ENCODE measurements around the gene ESPL1.

DNA sequence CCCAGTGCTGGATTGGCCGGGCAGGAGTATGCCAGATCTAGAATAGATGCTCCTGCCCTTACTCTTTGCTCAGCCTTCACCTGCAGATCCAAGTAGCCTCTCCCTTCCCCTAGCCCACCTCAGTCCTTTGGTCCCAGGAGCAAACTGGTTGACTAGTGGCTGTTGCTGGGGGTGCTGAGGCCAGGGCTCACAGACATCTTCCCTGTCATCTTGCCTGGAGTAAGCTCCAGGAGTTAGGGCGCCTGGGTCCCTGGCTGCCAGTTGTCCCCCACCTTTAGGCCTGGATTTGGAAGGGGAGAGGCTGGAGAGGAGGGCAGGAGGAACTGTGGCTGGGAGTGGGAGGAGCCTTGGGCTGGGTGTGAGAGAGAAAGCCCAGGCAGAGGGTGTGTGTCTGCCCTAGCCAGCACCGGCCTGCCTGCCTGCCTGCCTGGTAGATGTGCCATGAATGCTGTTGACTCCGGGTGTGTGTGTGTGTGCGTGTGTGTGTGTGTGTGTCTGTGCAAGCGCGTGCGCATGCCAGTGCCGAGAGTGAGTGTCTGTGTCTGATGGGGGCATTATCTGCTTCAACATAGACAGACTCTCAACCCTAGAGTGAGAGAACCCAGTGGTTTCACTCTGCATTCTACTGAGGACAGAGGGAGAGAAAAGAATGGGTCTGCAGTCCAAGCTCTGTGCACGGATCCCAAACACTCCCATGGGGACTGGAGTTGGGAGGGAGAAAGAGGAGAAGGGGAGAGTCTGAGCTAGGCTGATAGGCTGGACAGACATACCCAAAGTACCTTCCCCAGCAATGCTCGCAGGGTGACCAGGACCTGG, 35.2 kb upstream of the ESPL1 start:
- TF ChIP-seq, protein P1, sequence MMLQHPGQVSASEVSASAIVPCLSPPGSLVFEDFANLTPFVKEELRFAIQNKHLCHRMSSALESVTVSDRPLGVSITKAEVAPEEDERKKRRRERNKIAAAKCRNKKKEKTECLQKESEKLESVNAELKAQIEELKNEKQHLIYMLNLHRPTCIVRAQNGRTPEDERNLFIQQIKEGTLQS (IDR thresholded peaks at IDR 0.05) = no peak
- TF ChIP-seq, protein P2, sequence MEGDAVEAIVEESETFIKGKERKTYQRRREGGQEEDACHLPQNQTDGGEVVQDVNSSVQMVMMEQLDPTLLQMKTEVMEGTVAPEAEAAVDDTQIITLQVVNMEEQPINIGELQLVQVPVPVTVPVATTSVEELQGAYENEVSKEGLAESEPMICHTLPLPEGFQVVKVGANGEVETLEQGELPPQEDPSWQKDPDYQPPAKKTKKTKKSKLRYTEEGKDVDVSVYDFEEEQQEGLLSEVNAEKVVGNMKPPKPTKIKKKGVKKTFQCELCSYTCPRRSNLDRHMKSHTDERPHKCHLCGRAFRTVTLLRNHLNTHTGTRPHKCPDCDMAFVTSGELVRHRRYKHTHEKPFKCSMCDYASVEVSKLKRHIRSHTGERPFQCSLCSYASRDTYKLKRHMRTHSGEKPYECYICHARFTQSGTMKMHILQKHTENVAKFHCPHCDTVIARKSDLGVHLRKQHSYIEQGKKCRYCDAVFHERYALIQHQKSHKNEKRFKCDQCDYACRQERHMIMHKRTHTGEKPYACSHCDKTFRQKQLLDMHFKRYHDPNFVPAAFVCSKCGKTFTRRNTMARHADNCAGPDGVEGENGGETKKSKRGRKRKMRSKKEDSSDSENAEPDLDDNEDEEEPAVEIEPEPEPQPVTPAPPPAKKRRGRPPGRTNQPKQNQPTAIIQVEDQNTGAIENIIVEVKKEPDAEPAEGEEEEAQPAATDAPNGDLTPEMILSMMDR (IDR thresholded peaks at IDR 0.05; ENCODE audit: low read depth, low read length, missing input control) = no peak
- TF ChIP-seq GABPA (IDR thresholded peaks at IDR 0.05 in 1 of 2, conservative IDR thresholded peaks at IDR 0.05 in 1 of 2) = no peak
- TF ChIP-seq SP1 (IDR thresholded peaks at IDR 0.05) = no peak
- TF ChIP-seq YY1 (IDR thresholded peaks at IDR 0.05) = no peak
- TF ChIP-seq TAF1 (conservative IDR thresholded peaks at IDR 0.05) = no peak
- TF ChIP-seq EGR1 (IDR thresholded peaks at IDR 0.05; ENCODE audit: low read depth in 2 of 2) = no peak
- TF ChIP-seq JUND (IDR thresholded peaks at IDR 0.05) = no peak
- TF ChIP-seq, protein P3, sequence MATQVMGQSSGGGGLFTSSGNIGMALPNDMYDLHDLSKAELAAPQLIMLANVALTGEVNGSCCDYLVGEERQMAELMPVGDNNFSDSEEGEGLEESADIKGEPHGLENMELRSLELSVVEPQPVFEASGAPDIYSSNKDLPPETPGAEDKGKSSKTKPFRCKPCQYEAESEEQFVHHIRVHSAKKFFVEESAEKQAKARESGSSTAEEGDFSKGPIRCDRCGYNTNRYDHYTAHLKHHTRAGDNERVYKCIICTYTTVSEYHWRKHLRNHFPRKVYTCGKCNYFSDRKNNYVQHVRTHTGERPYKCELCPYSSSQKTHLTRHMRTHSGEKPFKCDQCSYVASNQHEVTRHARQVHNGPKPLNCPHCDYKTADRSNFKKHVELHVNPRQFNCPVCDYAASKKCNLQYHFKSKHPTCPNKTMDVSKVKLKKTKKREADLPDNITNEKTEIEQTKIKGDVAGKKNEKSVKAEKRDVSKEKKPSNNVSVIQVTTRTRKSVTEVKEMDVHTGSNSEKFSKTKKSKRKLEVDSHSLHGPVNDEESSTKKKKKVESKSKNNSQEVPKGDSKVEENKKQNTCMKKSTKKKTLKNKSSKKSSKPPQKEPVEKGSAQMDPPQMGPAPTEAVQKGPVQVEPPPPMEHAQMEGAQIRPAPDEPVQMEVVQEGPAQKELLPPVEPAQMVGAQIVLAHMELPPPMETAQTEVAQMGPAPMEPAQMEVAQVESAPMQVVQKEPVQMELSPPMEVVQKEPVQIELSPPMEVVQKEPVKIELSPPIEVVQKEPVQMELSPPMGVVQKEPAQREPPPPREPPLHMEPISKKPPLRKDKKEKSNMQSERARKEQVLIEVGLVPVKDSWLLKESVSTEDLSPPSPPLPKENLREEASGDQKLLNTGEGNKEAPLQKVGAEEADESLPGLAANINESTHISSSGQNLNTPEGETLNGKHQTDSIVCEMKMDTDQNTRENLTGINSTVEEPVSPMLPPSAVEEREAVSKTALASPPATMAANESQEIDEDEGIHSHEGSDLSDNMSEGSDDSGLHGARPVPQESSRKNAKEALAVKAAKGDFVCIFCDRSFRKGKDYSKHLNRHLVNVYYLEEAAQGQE (IDR thresholded peaks at IDR 0.05) = no peak
- TF ChIP-seq RAD21 (IDR thresholded peaks at IDR 0.05) = no peak
- TF ChIP-seq, protein P4, sequence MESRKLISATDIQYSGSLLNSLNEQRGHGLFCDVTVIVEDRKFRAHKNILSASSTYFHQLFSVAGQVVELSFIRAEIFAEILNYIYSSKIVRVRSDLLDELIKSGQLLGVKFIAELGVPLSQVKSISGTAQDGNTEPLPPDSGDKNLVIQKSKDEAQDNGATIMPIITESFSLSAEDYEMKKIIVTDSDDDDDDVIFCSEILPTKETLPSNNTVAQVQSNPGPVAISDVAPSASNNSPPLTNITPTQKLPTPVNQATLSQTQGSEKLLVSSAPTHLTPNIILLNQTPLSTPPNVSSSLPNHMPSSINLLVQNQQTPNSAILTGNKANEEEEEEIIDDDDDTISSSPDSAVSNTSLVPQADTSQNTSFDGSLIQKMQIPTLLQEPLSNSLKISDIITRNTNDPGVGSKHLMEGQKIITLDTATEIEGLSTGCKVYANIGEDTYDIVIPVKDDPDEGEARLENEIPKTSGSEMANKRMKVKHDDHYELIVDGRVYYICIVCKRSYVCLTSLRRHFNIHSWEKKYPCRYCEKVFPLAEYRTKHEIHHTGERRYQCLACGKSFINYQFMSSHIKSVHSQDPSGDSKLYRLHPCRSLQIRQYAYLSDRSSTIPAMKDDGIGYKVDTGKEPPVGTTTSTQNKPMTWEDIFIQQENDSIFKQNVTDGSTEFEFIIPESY (IDR thresholded peaks at IDR 0.05) = no peak
- TF ChIP-seq, protein P5, sequence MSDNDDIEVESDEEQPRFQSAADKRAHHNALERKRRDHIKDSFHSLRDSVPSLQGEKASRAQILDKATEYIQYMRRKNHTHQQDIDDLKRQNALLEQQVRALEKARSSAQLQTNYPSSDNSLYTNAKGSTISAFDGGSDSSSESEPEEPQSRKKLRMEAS (IDR thresholded peaks at IDR 0.05) = no peak
- no peak for TF ChIP-seq HNF4G (IDR thresholded peaks at IDR 0.05)
- TF ChIP-seq FOXA2 (IDR thresholded peaks at IDR 0.05) = no peak
